ENCODE results near the gene CREBRF. TPM values are rescaled to one million over a fixed set of nuclear protein-coding genes. Genes with fewer than 3 reads are reported as not detected.
A peak's percentile ranks its signal among the peaks of the same experiment; 100 is the strongest.

The CREBRF gene
- total and polyA plus RNA-seq, 9 of the 15 experiments (the other 6 are each of a cell fraction or from before 2014, with no cell fraction given), result 1.1 to 4.9 (median 2.9) TPM

DNA sequence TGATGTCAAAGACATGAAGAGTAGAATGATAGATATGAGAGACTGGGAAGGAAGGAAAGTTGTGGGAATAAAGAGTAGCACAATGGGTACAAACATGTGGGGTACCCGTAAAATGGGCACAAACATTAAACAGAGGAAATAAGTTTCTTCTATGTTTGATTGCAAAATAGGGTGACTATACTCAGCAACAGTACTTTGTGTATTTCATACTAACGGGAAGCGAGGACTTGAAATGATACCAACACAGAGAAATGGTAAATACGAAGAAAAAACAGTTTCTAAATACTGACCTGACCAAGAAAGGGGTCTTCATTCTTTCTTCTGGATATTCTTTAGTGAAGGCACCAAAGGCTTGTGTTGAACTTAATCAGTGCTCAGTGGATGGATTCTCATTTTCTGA is 41.5 kb upstream of the CREBRF start (continued):
- TF ChIP-seq SMAD2 (IDR thresholded peaks at IDR 0.05; ENCODE audit: low read depth, low read length), result no peak
- no peak for TF ChIP-seq HDAC1 (IDR thresholded peaks at IDR 0.05)

DNA sequence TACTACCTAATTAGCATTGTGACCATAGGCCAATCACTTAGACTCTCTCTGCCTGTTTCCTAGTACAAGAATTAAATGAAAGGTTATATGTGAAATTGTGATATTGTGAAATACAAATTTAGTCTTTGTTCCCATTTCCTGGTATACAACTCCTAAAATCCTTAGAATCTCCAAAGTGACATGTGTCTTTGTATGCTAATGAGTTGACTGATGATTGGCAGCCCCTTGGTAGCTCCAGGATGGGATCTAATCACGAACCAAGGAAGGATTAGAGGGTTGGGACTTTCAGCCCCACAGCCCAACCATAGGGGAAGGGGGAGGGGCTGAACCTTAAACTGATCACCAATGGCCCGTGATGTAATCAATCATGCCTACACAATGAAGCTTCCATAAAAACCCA is 41.0 kb upstream of the CREBRF start:
- H3K27me3 ChIP-seq (ENCODE audit: control insufficient read depth in 2 of 2, insufficient read depth in 2 of 2, low read length in 2 of 2), result no peaks in the 10 kb centered on the region
- in situ Hi-C loops (cut with MboI), result no loop called here
- H3K36me3 ChIP-seq (ENCODE audit: control insufficient read depth, insufficient read depth, low read length), result peaks cover 31% of the 10 kb centered on the region
- H3K27ac ChIP-seq (ENCODE audit: extremely low read depth, low read depth, low read length), result no peak overlapping the region
- peaks cover 90% of the 10 kb centered on the region for H3K79me2 ChIP-seq (ENCODE audit: control insufficient read depth, insufficient read depth, low read length)
- intact Hi-C loops (cut with micrococcal nuclease), result no loop called here
- H3K4me2 ChIP-seq (ENCODE audit: insufficient read depth, low read length), result no peak overlapping the region
- 0 out of 2 replicates have a peak, but pooled peaks cover 8% of the 10 kb centered on the region for H4K20me1 ChIP-seq (replicated peaks; ENCODE audit: control insufficient read depth, insufficient read depth, low read length)
- ChIA-PET POLR2A (interaction anchor here (0.7 to 2.2 kb wide), 2 partner anchors 9 to 108 kb away, joined by 3 to 10 read pairs; no protein-coding TSS in a partner anchor), CTCF (ENCODE audit: low intra/inter-chr PET ratio) (no interaction called here)
- BruUV-seq (replicated peaks), result no TSS peak
- peaks cover 5 to 14% of the 10 kb centered on the region in 2 experiments; a peak in 3 of 5 replicates for H3K4me1 ChIP-seq (replicated peaks in 1 of 2; ENCODE audit: control insufficient read depth in 2 of 2, insufficient read depth in 2 of 2, low read length in 2 of 2)
- no peak overlapping the region for H2AFZ ChIP-seq (ENCODE audit: low read depth, low read length)
- H3K9me3 ChIP-seq (replicated peaks; ENCODE audit: control insufficient read depth, insufficient read depth, low read depth, low read length), result no peaks in the 10 kb centered on the region
- ATAC-seq (no peak), DNase-seq (ENCODE audit: extremely low read depth in 1 of 4, low spot score in 3 of 4) (no peak), FAIRE-seq (no peak)
- 68% methylated on average over 2 of the region's 2 CpGs for WGBS (ENCODE audit: insufficient coverage, low coverage, missing lambda C conversion rate)
- no peaks in the 10 kb centered on the region for H3K9me1 ChIP-seq (ENCODE audit: control insufficient read depth, insufficient read depth, low read length)
- H3K9ac ChIP-seq (ENCODE audit: insufficient read depth in 1 of 2, low read depth in 2 of 2, low read length in 2 of 2), result no peak overlapping the region
- TF ChIP-seq FOSL1 (tag; conservative IDR thresholded peaks at IDR 0.05) (no peak), CEBPB (tag; IDR thresholded peaks at IDR 0.05) (0 out of 2 replicates have a peak, but pooled peaks have one; percentile 9)
- TF ChIP-seq, protein P1, sequence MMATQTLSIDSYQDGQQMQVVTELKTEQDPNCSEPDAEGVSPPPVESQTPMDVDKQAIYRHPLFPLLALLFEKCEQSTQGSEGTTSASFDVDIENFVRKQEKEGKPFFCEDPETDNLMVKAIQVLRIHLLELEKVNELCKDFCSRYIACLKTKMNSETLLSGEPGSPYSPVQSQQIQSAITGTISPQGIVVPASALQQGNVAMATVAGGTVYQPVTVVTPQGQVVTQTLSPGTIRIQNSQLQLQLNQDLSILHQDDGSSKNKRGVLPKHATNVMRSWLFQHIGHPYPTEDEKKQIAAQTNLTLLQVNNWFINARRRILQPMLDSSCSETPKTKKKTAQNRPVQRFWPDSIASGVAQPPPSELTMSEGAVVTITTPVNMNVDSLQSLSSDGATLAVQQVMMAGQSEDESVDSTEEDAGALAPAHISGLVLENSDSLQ (IDR thresholded peaks at IDR 0.05), result peak; percentile 85
- no peak overlapping the region for H3K4me3 ChIP-seq
